DND-41 (cell line): ENCODE results near the gene MB.

ENCODE experiments used
- CTCF ChIP-seq: IDR thresholded peaks from 2 replicates; pipeline ENCODE4 v1.5.1; 2012; ENCODE audit warnings: borderline replicate concordance, low read length, moderate library complexity, mild to moderate bottlenecking; ENCODE audit not compliant: poor library complexity, severe bottlenecking; ENCODE audit errors: extremely low read depth
- EZH2 ChIP-seq: IDR thresholded peaks from 3 replicates; pipeline ENCODE4 v1.6.1; 2012; ENCODE audit warnings: borderline replicate concordance, low read depth, mild to moderate bottlenecking, moderate library complexity, low read length, inconsistent platforms; ENCODE audit not compliant: severe bottlenecking

GRCh38 chr22:35651085-35651484, 34.0 kb upstream of the MB start:
- TF ChIP-seq CTCF (no peak), EZH2 (no peak)
